Astrocyte (in vitro differentiated cells and primary cell): Measurements from ENCODE around the gene DCAF12. TPM values are rescaled to one million over a fixed set of nuclear protein-coding genes. Genes with fewer than 3 reads are reported as not detected.

Source experiments
- DNase-seq: peaks from one replicate; pipeline ENCODE4 v3.0.0-alpha.2; 2010; ENCODE audit warnings: low read depth
- FAIRE-seq: peaks from 2 replicates; lab custom pipeline; 2011; peaks lifted over from hg19 to GRCh38; lab: Jason Lieb, UNC
- H2AFZ ChIP-seq: 2 replicates; pipeline ENCODE4 v1.6.0; 2012; ENCODE audit warnings: low read depth, low read length, inconsistent platforms
- H3K27ac ChIP-seq: 2 replicates; pipeline ENCODE4 v1.5.1; 2011; ENCODE audit warnings: low read depth, low read length, inconsistent platforms
- H3K27me3 ChIP-seq: 2 replicates; pipeline ENCODE4 v1.6.0; 2011; ENCODE audit warnings: low read length, inconsistent platforms; ENCODE audit not compliant: insufficient read depth
- H3K36me3 ChIP-seq: 2 replicates; pipeline ENCODE4 v1.5.1; 2011; ENCODE audit warnings: low read length, inconsistent platforms; ENCODE audit not compliant: insufficient read depth
- H3K4me1 ChIP-seq: 2 replicates; pipeline ENCODE4 v1.5.1; 2011; ENCODE audit warnings: low read length, inconsistent platforms; ENCODE audit not compliant: insufficient read depth
- H3K4me2 ChIP-seq: 2 replicates; pipeline ENCODE4 v1.6.0; 2012; ENCODE audit warnings: low read length, inconsistent platforms
- H3K4me3 ChIP-seq: 2 replicates; pipeline ENCODE4 v1.5.1; 2011; ENCODE audit warnings: low read depth, mild to moderate bottlenecking, low read length, inconsistent platforms; ENCODE audit not compliant: insufficient read depth
- H3K79me2 ChIP-seq: 2 replicates; pipeline ENCODE4 v1.6.0; 2012; ENCODE audit warnings: mild to moderate bottlenecking, low read length, inconsistent platforms; ENCODE audit not compliant: insufficient read depth
- H3K9ac ChIP-seq: 2 replicates; pipeline ENCODE4 v1.6.0; 2012; ENCODE audit warnings: mild to moderate bottlenecking, low read length, inconsistent platforms
- H3K9me3 ChIP-seq: 2 replicates; pipeline ENCODE4 v1.5.1; 2012; ENCODE audit warnings: low read depth, mild to moderate bottlenecking, low read length, inconsistent platforms; ENCODE audit not compliant: insufficient read depth
- H4K20me1 ChIP-seq: 2 replicates; pipeline ENCODE4 v1.6.0; 2012; ENCODE audit warnings: low read length, inconsistent platforms; ENCODE audit not compliant: insufficient read depth
- H3K27ac Mint-ChIP-seq: one replicate; pipeline ENCODE4 v1.8.0; 2021; ENCODE audit warnings: mild to moderate bottlenecking, mixed read lengths; ENCODE audit not compliant: unreplicated experiment
- H3K27me3 Mint-ChIP-seq: one replicate; pipeline ENCODE4 v1.8.0; 2021; ENCODE audit warnings: low read depth, mixed read lengths; ENCODE audit not compliant: unreplicated experiment
- H3K36me3 Mint-ChIP-seq: one replicate; pipeline ENCODE4 v1.8.0; 2021; ENCODE audit warnings: low read depth, mixed read lengths; ENCODE audit not compliant: unreplicated experiment
- H3K4me1 Mint-ChIP-seq: one replicate; pipeline ENCODE4 v1.8.0; 2021; ENCODE audit warnings: low read depth, mixed read lengths; ENCODE audit not compliant: unreplicated experiment
- H3K4me3 Mint-ChIP-seq: one replicate; pipeline ENCODE4 v1.8.0; 2021; ENCODE audit warnings: mild to moderate bottlenecking, moderate library complexity, mixed read lengths; ENCODE audit not compliant: unreplicated experiment
- H3K9me3 Mint-ChIP-seq: one replicate; pipeline ENCODE4 v1.8.0; 2021; ENCODE audit warnings: mild to moderate bottlenecking, mixed read lengths; ENCODE audit not compliant: unreplicated experiment
- CTCF ChIP-seq: IDR thresholded peaks from 2 replicates; pipeline ENCODE4 v1.5.1; 2011; ENCODE audit warnings: low read depth, mild to moderate bottlenecking, inconsistent platforms, low read length, moderate library complexity; ENCODE audit not compliant: insufficient read depth
- EZH2 ChIP-seq: IDR thresholded peaks from 2 replicates; pipeline ENCODE4 v1.6.1; 2012; ENCODE audit warnings: mild to moderate bottlenecking, low read length, inconsistent platforms; ENCODE audit not compliant: insufficient read depth
- total RNA-seq: library from RNA; stranded (reverse); gene quantifications from 2 replicates; pipeline ENCODE4 v1.2.1, GENCODE V29; 2021

The DCAF12 gene
- total RNA-seq, 1 donor from 2014 or later: 36.0 TPM

GRCh38 chr9:34143116-34143515, 16.6 kb upstream of the DCAF12 start:
- Histone ChIP-seq H3K27me3 (no peaks in the 10 kb centered on the region), H3K9ac (no peak overlapping the region)
- no peak overlapping the region for H3K4me3 Mint-ChIP-seq

GRCh38 chr9:34140853-34141252, 14.4 kb upstream of the DCAF12 start:
- Mint-ChIP-seq H3K36me3 (no peaks in the 10 kb centered on the region), H3K4me3 (no peak overlapping the region), H3K27ac (no peak overlapping the region), H3K4me1 (no peaks in the 10 kb centered on the region), H3K9me3 (no peaks in the 10 kb centered on the region), H3K27me3 (no peaks in the 10 kb centered on the region)
- Histone ChIP-seq H3K9ac (no peak overlapping the region), H3K79me2 (no peaks in the 10 kb centered on the region), H3K4me1 (no peaks in the 10 kb centered on the region), H3K36me3 (no peaks in the 10 kb centered on the region), H3K4me2 (no peak overlapping the region), H3K4me3 (no peak overlapping the region), H3K27ac (no peak overlapping the region), H4K20me1 (no peaks in the 10 kb centered on the region), H2AFZ (no peak overlapping the region), H3K27me3 (no peaks in the 10 kb centered on the region), H3K9me3 (no peaks in the 10 kb centered on the region)
- TF ChIP-seq CTCF (no peak), EZH2 (no peak)
- FAIRE-seq (no peak), DNase-seq (no peak)

More at GRCh38 chr9:34143116-34143515, 16.6 kb upstream of the DCAF12 start:
- no peak for DNase-seq
- Mint-ChIP-seq H3K4me1 (no peaks in the 10 kb centered on the region), H3K27me3 (no peaks in the 10 kb centered on the region), H3K27ac (no peak overlapping the region), H3K36me3 (no peaks in the 10 kb centered on the region), H3K9me3 (no peaks in the 10 kb centered on the region)
- no peak overlapping the region for H2AFZ ChIP-seq
- H3K79me2 ChIP-seq: no peaks in the 10 kb centered on the region
- no peaks in the 10 kb centered on the region for H3K9me3 ChIP-seq
- FAIRE-seq: no peak
- no peak overlapping the region for H3K4me2 ChIP-seq
- H3K4me3 ChIP-seq: no peak overlapping the region
- H3K4me1 ChIP-seq: no peaks in the 10 kb centered on the region
- no peak overlapping the region for H3K27ac ChIP-seq
- H4K20me1 ChIP-seq: no peaks in the 10 kb centered on the region
- TF ChIP-seq CTCF: no peak
- no peak for TF ChIP-seq EZH2
- H3K36me3 ChIP-seq: no peaks in the 10 kb centered on the region

- peaks cover 3% of the 10 kb centered on the region for H3K9me3 Mint-ChIP-seq
- H3K4me1 Mint-ChIP-seq: no peaks in the 10 kb centered on the region
Measured at GRCh38 chr9:34139477-34140146, 13.1 kb upstream of the DCAF12 start.

More at GRCh38 chr9:34139477-34140146, 13.1 kb upstream of the DCAF12 start:
- no peak overlapping the region for H3K4me2 ChIP-seq
- FAIRE-seq (no peak), DNase-seq (peak; percentile 88)
- no peaks in the 10 kb centered on the region for H3K27me3 ChIP-seq
- no peak overlapping the region for H3K4me3 ChIP-seq
- H3K79me2 ChIP-seq: no peaks in the 10 kb centered on the region
- H3K9me3 ChIP-seq: no peaks in the 10 kb centered on the region
- Mint-ChIP-seq H3K27ac (no peak overlapping the region), H3K4me3 (no peak overlapping the region), H3K27me3 (no peaks in the 10 kb centered on the region), H3K36me3 (no peaks in the 10 kb centered on the region)
- H3K27ac ChIP-seq: no peak overlapping the region
- no peak overlapping the region for H2AFZ ChIP-seq
- no peaks in the 10 kb centered on the region for H3K4me1 ChIP-seq
- no peak overlapping the region for H3K9ac ChIP-seq
- no peaks in the 10 kb centered on the region for H4K20me1 ChIP-seq
- TF ChIP-seq CTCF (peak; percentile 18), EZH2 (no peak)
- H3K36me3 ChIP-seq: no peaks in the 10 kb centered on the region
